NOMO-1 (cell line): ENCODE results near the gene CD1E.
"Not testable (repeated sequence)": the region's sequence is repeated elsewhere in the genome, so short reads cannot be mapped to it uniquely, and the experiment has no call there.

ENCODE experiments used
- DNase-seq, 2 experiments: peaks; one replicate each; lab custom pipeline; 2025; ENCODE audit not compliant: unreplicated experiment in 2 of 2; lab: John Stamatoyannopoulos, UW

Gene CD1E

GRCh38 chr1:158357441-158357840, 3.7 kb downstream of the CD1E start:
- DNase-seq, result no peak

- no peak for DNase-seq
These were observed 8.8 kb downstream of the CD1E start for GRCh38 chr1:158362482-158362881.

GRCh38 chr1:158362941-158363340, 9.2 kb downstream of the CD1E start:
- no peak for DNase-seq

GRCh38 chr1:158366783-158367182, 13.1 kb downstream of the CD1E start:
- DNase-seq, result no peak

- no peak for DNase-seq
These were observed 17.7 kb downstream of the CD1E start for GRCh38 chr1:158371188-158371953.

GRCh38 chr1:158374101-158374500, 20.4 kb downstream of the CD1E start:
- DNase-seq, result not testable (repeated sequence)

- peak in 1 of 2 experiments; percentile 73 for DNase-seq
These were observed 21.2 kb downstream of the CD1E start for GRCh38 chr1:158374860-158375259.

- no peak for DNase-seq
These were observed 36.6 kb downstream of the CD1E start for GRCh38 chr1:158390331-158390730.

GRCh38 chr1:158391099-158391498, 37.4 kb downstream of the CD1E start:
- no peak for DNase-seq

GRCh38 chr1:158393476-158393875, 39.8 kb downstream of the CD1E start:
- DNase-seq, result no peak

- no peak for DNase-seq
These were observed 43.0 kb downstream of the CD1E start for GRCh38 chr1:158396646-158397045.

- no peak for DNase-seq
These were observed 45.3 kb downstream of the CD1E start, which contains the start of gene OR10T2 for GRCh38 chr1:158398818-158399514. TSS of gene OR10T2 (minus strand) at chr1:158399466. CDS start at chr1:158399466, 0 bp downstream.

GRCh38 chr1:158400871-158401270, 47.2 kb downstream of the CD1E start:
- no peak for DNase-seq

GRCh38 chr1:158407092-158407491, 53.4 kb downstream of the CD1E start:
- no peak for DNase-seq
